ENCODE results near the gene SPAG6. TPM values are rescaled to one million over a fixed set of nuclear protein-coding genes. Genes with fewer than 3 reads are reported as not detected.

Gene SPAG6
- total RNA-seq, 1 experiment from 2014 or later: 0.79 TPM

- intact Hi-C loops (cut with micrococcal nuclease; ENCODE audit: unreplicated experiment): loop anchor here (5.0 kb wide), 1 partner anchor 95 kb away; no protein-coding TSS in a partner anchor
- no peak for TF ChIP-seq CTCF (IDR thresholded peaks at IDR 0.05; ENCODE audit: insufficient read depth in 1 of 2, low read depth in 1 of 2, low read length in 1 of 2, severe bottlenecking in 1 of 2, unreplicated experiment in 1 of 2)
- peaks cover 5% of the 10 kb centered on the region; the same call in 1 of the 2 replicates for H3K4me1 ChIP-seq
- Mint-ChIP-seq H3K9me3 (ENCODE audit: unreplicated experiment) (peaks cover 10% of the 10 kb centered on the region), H3K4me3 (ENCODE audit: unreplicated experiment) (peak overlapping the region; percentile 13), H3K27ac (ENCODE audit: unreplicated experiment) (no peak overlapping the region), H3K4me1 (ENCODE audit: low read depth, unreplicated experiment) (peaks cover 7% of the 10 kb centered on the region), H3K27me3 (ENCODE audit: insufficient read depth, unreplicated experiment) (peaks cover 6% of the 10 kb centered on the region), H3K36me3 (ENCODE audit: insufficient read depth, unreplicated experiment) (peaks cover 8% of the 10 kb centered on the region)
- no peaks in the 10 kb centered on the region for H3K36me3 ChIP-seq (ENCODE audit: control insufficient read depth, insufficient read depth, low read length)
- H3K9me3 ChIP-seq: no peaks in the 10 kb centered on the region
- CTCF ChIA-PET: no interaction called here
- DNase-seq: no peak
- H3K4me3 ChIP-seq (ENCODE audit: low read depth, low read length): no peak overlapping the region
- no TSS peak for BruUV-seq (replicated peaks)
- no peaks in the 10 kb centered on the region; the same call in 1 of the 2 replicates for H3K27me3 ChIP-seq (replicated peaks; ENCODE audit: control insufficient read depth, insufficient read depth, low read length)
- POLR2A ChIA-PET: interaction anchor here (0.7 kb wide), 1 partner anchor 263 kb away, joined by 3 read pairs; no protein-coding TSS in a partner anchor
Measured at GRCh38 chr10:22342421-22342820, 2.9 kb upstream of the SPAG6 start.

GRCh38 chr10:22343731-22344130 lies 1.6 kb upstream of the SPAG6 start:
- H3K27me3 Mint-ChIP-seq (ENCODE audit: insufficient read depth, unreplicated experiment): peaks cover 5% of the 10 kb centered on the region
- Histone ChIP-seq H3K4me3 (ENCODE audit: low read depth, low read length) (no peak overlapping the region), H3K9me3 (no peaks in the 10 kb centered on the region), H3K27me3 (replicated peaks; ENCODE audit: control insufficient read depth, insufficient read depth, low read length) (no peaks in the 10 kb centered on the region; the same call in 1 of the 2 replicates), H3K36me3 (ENCODE audit: control insufficient read depth, insufficient read depth, low read length) (no peaks in the 10 kb centered on the region), H3K4me1 (peaks cover 5% of the 10 kb centered on the region; the same call in 1 of the 2 replicates)
- no peak for DNase-seq
- no peak overlapping the region for H3K4me3 Mint-ChIP-seq (ENCODE audit: unreplicated experiment)
- intact Hi-C loops (cut with micrococcal nuclease; ENCODE audit: unreplicated experiment): loop anchor here (5.0 kb wide), 1 partner anchor 94 kb away; no protein-coding TSS in a partner anchor
- peaks cover 10% of the 10 kb centered on the region for H3K9me3 Mint-ChIP-seq (ENCODE audit: unreplicated experiment)
- no TSS peak for BruUV-seq (replicated peaks)
- ChIA-PET POLR2A (no interaction called here), CTCF (interaction anchor here (0.6 kb wide), 1 partner anchor 349 kb away, joined by 3 read pairs; no protein-coding TSS in a partner anchor)
- TF ChIP-seq CTCF (IDR thresholded peaks at IDR 0.05; ENCODE audit: insufficient read depth in 1 of 2, low read depth in 1 of 2, low read length in 1 of 2, severe bottlenecking in 1 of 2, unreplicated experiment in 1 of 2): no peak
- peaks cover 7% of the 10 kb centered on the region for H3K36me3 Mint-ChIP-seq (ENCODE audit: insufficient read depth, unreplicated experiment)
- peaks cover 7% of the 10 kb centered on the region for H3K4me1 Mint-ChIP-seq (ENCODE audit: low read depth, unreplicated experiment)
- H3K27ac Mint-ChIP-seq (ENCODE audit: unreplicated experiment): no peak overlapping the region

GRCh38 chr10:22344249-22344648 lies 1.0 kb upstream of the SPAG6 start:
- ChIA-PET POLR2A (no interaction called here), CTCF (no interaction called here)
- Histone ChIP-seq H3K36me3 (ENCODE audit: control insufficient read depth, insufficient read depth, low read length) (no peaks in the 10 kb centered on the region), H3K27me3 (replicated peaks; ENCODE audit: control insufficient read depth, insufficient read depth, low read length) (no peaks in the 10 kb centered on the region; the same call in 1 of the 2 replicates), H3K9me3 (no peaks in the 10 kb centered on the region), H3K4me3 (ENCODE audit: low read depth, low read length) (no peak overlapping the region), H3K4me1 (peaks cover 5% of the 10 kb centered on the region; the same call in 1 of the 2 replicates)
- H3K4me1 Mint-ChIP-seq (ENCODE audit: low read depth, unreplicated experiment): peaks cover 7% of the 10 kb centered on the region
- TF ChIP-seq CTCF (IDR thresholded peaks at IDR 0.05; ENCODE audit: insufficient read depth in 1 of 2, low read depth in 1 of 2, low read length in 1 of 2, severe bottlenecking in 1 of 2, unreplicated experiment in 1 of 2): no peak
- H3K4me3 Mint-ChIP-seq (ENCODE audit: unreplicated experiment): no peak overlapping the region
- peaks cover 10% of the 10 kb centered on the region for H3K9me3 Mint-ChIP-seq (ENCODE audit: unreplicated experiment)
- DNase-seq: no peak
- intact Hi-C loops (cut with micrococcal nuclease; ENCODE audit: unreplicated experiment): loop anchor here (5.0 kb wide), 1 partner anchor 93 kb away; no protein-coding TSS in a partner anchor
- no TSS peak for BruUV-seq (replicated peaks)
- peaks cover 7% of the 10 kb centered on the region for H3K36me3 Mint-ChIP-seq (ENCODE audit: insufficient read depth, unreplicated experiment)
- H3K27me3 Mint-ChIP-seq (ENCODE audit: insufficient read depth, unreplicated experiment): peaks cover 5% of the 10 kb centered on the region
- no peak overlapping the region for H3K27ac Mint-ChIP-seq (ENCODE audit: unreplicated experiment)

Data from Caco-2 (cell line).